Thyroid gland (tissue), 4 donors: ENCODE results near the gene GUCY1B1. TPM values are rescaled to one million over a fixed set of nuclear protein-coding genes. Genes with fewer than 3 reads are reported as not detected.

Source experiments
- DNase-seq, 2 donors: peaks; one replicate each; pipeline ENCODE4 v3.0.0-alpha.2; 2019
- H3K27ac ChIP-seq, 3 donors: fragments of 200-600 bp; sonication (generic); 1 replicate in 2 of 3; 2 replicates in 1 of 3; pipeline ENCODE4 v1.5.1; 2016 to 2019; ENCODE audit warnings: mild to moderate bottlenecking in 1 of 3, moderate library complexity in 1 of 3
- H3K27me3 ChIP-seq: fragments of 200-600 bp; sonication (generic); one replicate; pipeline ENCODE4 v1.5.1; 2019
- H3K36me3 ChIP-seq, 2 donors: fragments of 200-600 bp; sonication (generic); one replicate each; pipeline ENCODE4 v1.5.1; 2016 to 2019
- H3K4me1 ChIP-seq, 2 donors: fragments of 200-600 bp; sonication (generic); one replicate each; pipeline ENCODE4 v1.5.1; 2017 to 2019
- H3K4me3 ChIP-seq, 3 donors: fragments of 200-600 bp; sonication (generic); replicated peaks in 1 of 3; 1 replicate in 2 of 3; 2 replicates in 1 of 3; pipeline ENCODE4 v1.5.1; 2016; ENCODE audit warnings: mild to moderate bottlenecking in 1 of 3
- H3K9me3 ChIP-seq: fragments of 200-600 bp; sonication (generic); one replicate; pipeline ENCODE4 v1.5.1; 2017
- CTCF ChIP-seq, 6 experiments: fragments of 200-600 bp in 3 of 6; fragments of 450-650 bp in 3 of 6; sonication (generic) in 3 of 6; IDR thresholded peaks; one replicate each; pipeline ENCODE4 v1.5.1; 2016 to 2019; ENCODE audit warnings: antibody characterized with exemption in 6 of 6, mild to moderate bottlenecking in 2 of 6, inconsistent platforms in 1 of 6, moderate library complexity in 1 of 6
- POLR2A ChIP-seq, 2 donors: fragments of 450-650 bp; IDR thresholded peaks; one replicate each; pipeline ENCODE4 v1.6.1; 2017; ENCODE audit warnings: antibody characterized with exemption in 2 of 2, mild to moderate bottlenecking in 2 of 2, moderate library complexity in 1 of 2
- WGBS, 2 donors: methylation state at CpG; one replicate each; pipeline ENCODE4 v1.1.5; 2017; 5-methylcytosine and 5-hydroxymethylcytosine counted together
- intact Hi-C: fragments of 100-400 bp; cut with DNase I; formaldehyde crosslinking; loops from one replicate; pipeline ENCODE4 v1.15.1; 2023
- total RNA-seq, 4 donors: library from RNA; depleted of rRNA; stranded (reverse); fragments of >200 nt; gene quantifications; one replicate each; pipeline ENCODE4 v1.2.3, GENCODE V29; 2016

Gene GUCY1B1
- total RNA-seq, 4 donors from 2014 or later: 5.0 to 11.3 (median 7.3) TPM

DNA sequence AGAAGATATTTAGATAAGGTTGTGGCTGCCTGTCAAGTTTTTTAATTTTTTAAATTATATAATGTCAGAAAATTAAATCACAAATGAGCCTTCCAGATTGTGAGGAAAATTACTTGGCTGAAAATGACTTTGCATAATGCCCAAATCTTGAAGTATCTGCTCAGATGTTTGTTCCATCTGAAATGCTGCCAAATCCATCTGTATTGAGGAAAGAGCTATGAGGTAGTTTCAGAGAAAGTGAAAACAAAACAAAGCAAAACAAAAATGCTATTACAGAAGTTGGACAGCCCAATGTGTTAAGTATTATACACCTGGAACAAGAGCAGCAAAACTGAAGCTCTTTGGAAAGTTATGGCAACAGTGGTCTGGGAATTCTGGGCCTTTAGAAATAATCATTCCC is 23.3 kb upstream of the GUCY1B1 start:
- Histone ChIP-seq H3K9me3 (no peaks in the 10 kb centered on the region), H3K27ac (no peak overlapping the region), H3K36me3 (no peaks in the 10 kb centered on the region), H3K4me1 (no peaks in the 10 kb centered on the region), H3K27me3 (no peaks in the 10 kb centered on the region), H3K4me3 (no peak overlapping the region)
- TF ChIP-seq CTCF (IDR thresholded peaks at IDR 0.05) (no peak), POLR2A (IDR thresholded peaks at IDR 0.05) (no peak)
- no peak for DNase-seq
- intact Hi-C loops: no loop called here

DNA sequence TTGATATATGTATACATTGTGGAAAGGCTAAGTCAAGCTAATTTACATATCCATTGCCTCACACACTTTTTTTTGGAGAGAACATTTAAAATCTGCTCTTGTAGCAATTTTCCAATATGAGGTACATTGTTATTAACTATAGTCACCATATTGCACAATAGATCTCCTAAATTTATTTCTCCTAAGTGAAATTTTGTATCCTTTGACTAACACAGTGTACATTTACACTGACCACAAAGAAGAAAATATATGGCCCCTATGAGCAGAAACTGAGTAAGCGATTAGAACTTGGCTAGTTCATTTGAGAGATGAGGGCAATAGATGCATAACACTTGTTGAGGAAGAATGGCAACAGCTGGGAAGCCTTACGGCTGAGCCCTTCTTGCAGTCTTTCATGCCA is 20.3 kb upstream of the GUCY1B1 start:
- H3K4me1 ChIP-seq: no peaks in the 10 kb centered on the region
- DNase-seq: no peak
- no peaks in the 10 kb centered on the region for H3K36me3 ChIP-seq
- H3K27ac ChIP-seq: no peak overlapping the region
- TF ChIP-seq CTCF (IDR thresholded peaks at IDR 0.05) (no peak), POLR2A (IDR thresholded peaks at IDR 0.05) (no peak)
- no peaks in the 10 kb centered on the region for H3K27me3 ChIP-seq
- H3K9me3 ChIP-seq: no peaks in the 10 kb centered on the region
- 95% methylated on average over 2 of the region's 2 CpGs for WGBS, 2 donors
- intact Hi-C loops: no loop called here
- H3K4me3 ChIP-seq: no peak overlapping the region

- no peaks in the 10 kb centered on the region for H3K27me3 ChIP-seq
- WGBS, 2 donors: 96% methylated on average over 1 of the region's 1 CpG
Observed at GRCh38 chr4:155741546-155741945, 17.3 kb upstream of the GUCY1B1 start.

DNA sequence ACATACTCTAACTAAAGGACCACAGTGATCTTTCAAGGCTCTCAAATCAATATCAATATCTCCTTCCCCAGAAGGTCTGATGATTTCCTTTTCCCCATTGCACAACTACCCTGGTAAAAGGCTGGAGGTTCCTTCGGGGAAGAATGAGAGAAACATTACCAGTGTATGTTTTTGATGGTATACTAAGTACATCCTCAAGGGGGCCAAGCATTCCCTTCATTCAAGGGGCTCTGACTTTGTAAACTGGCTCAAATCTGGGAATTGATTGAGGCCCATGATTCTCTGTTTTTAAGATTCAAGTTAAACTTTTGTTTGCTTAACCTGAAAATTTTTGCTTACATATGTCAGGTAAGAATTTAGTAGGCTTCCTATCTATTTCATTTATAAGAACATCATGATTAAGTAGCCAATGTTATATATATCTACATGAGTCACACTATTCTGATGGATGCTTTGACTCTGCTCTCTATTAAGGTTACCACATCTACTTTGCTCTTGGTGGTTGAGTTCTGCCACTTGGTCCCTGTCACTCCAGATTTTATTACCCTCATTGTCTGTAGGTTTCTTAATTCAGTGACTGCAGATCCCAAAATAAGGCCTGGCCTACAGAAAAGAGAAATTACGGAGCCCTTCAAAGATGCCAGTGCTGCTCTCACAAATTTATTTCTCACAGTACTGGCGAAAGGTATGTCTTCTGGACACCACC is 16.4 kb upstream of the GUCY1B1 start:
- H3K27ac ChIP-seq: no peak overlapping the region
- DNase-seq: no peak
- intact Hi-C loops: loop anchor here (10.0 kb wide), 1 partner anchor 68 kb away; no protein-coding TSS in a partner anchor
- H3K27me3 ChIP-seq: no peaks in the 10 kb centered on the region
- H3K36me3 ChIP-seq: no peaks in the 10 kb centered on the region
- no peaks in the 10 kb centered on the region for H3K4me1 ChIP-seq
- WGBS, 2 donors: 75 to 92% methylated on average over 3 of the region's 3 CpGs
- no peak overlapping the region for H3K4me3 ChIP-seq
- TF ChIP-seq POLR2A (IDR thresholded peaks at IDR 0.05) (no peak), CTCF (IDR thresholded peaks at IDR 0.05) (no peak)
- H3K9me3 ChIP-seq: no peaks in the 10 kb centered on the region

More at GRCh38 chr4:155741546-155741945, 17.3 kb upstream of the GUCY1B1 start:
- Histone ChIP-seq H3K4me1 (no peaks in the 10 kb centered on the region), H3K36me3 (no peaks in the 10 kb centered on the region), H3K27ac (no peak overlapping the region), H3K9me3 (no peaks in the 10 kb centered on the region), H3K4me3 (no peak overlapping the region)
- TF ChIP-seq CTCF (IDR thresholded peaks at IDR 0.05) (no peak), POLR2A (IDR thresholded peaks at IDR 0.05) (no peak)
- DNase-seq: no peak
- intact Hi-C loops: loop anchor here (10.0 kb wide), 1 partner anchor 67 kb away; no protein-coding TSS in a partner anchor

- no peaks in the 10 kb centered on the region for H3K9me3 ChIP-seq
- H3K4me3 ChIP-seq: no peak overlapping the region
- H3K4me1 ChIP-seq: no peaks in the 10 kb centered on the region
- no peak for TF ChIP-seq POLR2A (IDR thresholded peaks at IDR 0.05)
- TF ChIP-seq CTCF (IDR thresholded peaks at IDR 0.05): no peak
- WGBS, 2 donors: 79% methylated on average over 5 of the region's 5 CpGs
- H3K27me3 ChIP-seq: no peaks in the 10 kb centered on the region
- H3K36me3 ChIP-seq: no peaks in the 10 kb centered on the region
- DNase-seq: no peak
- intact Hi-C loops: loop anchor here (10.0 kb wide), 1 partner anchor 71 kb away; no protein-coding TSS in a partner anchor
- H3K27ac ChIP-seq: no peak overlapping the region
Observed at GRCh38 chr4:155745984-155746383, 12.8 kb upstream of the GUCY1B1 start.
